ENCODE data around the gene CTDSPL.

CTDSPL gene

DNA sequence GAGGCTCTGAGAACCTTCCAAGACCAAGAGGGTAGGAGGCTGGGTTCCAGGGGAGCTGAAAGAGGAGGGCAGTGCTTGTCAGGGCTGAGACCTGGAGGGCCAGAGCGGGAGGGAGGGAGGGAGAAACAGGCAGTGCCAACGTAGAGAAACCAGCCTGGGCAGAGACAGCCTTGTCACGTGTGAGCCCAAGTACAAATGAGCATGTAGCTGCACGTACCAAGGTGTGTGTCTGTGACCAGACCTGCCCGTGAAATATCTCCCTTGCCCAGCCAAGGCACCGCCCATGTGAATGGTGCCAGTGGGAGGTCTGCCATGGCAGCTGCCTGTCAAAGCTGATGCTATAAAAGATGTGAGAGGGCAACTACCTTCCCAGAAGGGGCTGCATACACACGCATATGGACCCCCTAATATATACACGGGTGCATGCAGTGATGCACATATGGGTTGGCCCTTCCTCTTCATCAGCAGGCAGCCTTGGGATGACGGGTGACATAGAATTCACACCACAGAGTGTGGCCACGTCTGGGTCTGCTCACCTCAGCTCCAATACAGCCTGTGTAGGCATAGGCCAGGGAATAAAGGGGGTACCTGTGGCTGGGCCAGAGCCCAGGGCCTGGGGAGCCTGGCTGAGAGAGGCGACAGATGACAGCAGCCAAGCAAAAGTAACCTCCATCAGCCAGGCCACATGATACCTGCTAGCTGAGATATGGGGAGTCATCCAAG lies 7.8 kb upstream of the CTDSPL start:
- no peak for DNase-seq (ENCODE audit: low read depth, low spot score)

DNA sequence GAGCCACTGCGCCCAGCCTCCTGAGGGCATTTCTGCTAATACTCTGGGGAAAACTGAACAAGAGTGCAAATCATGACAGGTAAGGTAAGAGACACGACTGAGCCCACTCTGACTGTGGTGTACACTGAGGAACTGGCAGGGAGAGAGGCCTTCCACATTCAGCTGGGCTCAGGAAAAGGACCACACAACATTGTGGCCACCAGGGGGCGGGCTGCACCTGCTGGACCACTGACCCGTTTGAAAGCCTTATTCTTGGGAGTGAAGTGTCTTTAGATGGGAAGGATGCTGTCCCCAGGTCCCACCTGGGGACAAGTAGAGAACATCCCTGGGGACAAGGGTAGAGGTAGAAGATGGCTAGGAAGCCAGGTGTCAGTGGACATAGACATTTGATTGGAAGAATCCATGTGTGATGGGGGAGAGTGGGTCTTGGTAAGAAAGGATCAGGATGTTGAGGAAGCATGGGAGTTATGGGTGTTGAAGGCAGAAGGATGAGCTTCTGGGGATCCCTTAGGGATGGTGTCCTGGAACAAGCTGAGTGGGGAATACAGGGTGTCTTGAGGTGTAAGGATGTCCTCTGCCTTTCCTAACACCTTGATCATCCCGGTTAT lies 6.2 kb upstream of the CTDSPL start:
- peak; percentile 88 for DNase-seq (ENCODE audit: low read depth, low spot score)

DNA sequence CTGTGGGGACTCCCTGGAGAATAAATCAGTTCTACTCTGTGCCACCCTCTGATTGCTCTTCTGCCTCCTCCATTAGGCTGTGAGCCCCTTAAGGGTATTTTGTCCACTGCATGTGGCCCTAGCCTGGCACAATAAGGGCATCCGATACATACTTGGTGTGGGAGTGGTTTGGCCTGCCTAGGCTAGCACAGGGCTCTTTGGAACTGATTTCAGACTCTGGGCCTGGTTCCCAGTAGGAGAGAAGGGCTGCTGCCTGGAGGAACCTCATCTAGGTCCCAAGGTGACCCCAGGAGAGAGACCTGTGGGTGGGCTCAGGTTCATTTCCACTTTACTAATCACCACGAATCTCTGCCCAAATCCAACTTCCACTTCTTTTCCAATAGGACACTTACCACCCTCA lies 5.3 kb upstream of the CTDSPL start:
- DNase-seq (ENCODE audit: low read depth, low spot score), result no peak

DNA sequence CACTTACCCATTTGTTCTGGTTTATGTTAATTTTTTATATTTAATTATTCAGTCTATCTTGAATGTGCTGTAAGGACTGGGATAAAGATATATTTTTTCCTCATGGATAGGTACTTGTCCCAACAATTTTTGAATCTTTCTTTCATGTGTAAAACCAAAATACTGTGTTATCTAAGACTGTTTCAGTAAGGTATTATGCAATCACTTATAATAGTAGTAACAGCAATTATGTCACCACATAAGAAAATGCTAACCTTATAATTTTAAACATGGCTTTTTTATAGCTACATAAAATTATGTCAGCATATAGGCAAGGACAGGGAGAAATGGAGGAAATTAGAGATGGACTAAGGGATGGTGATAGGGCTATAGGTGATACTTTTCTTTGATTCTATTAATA lies 2.9 kb upstream of the CTDSPL start:
- DNase-seq (ENCODE audit: low read depth, low spot score), result no peak

DNA sequence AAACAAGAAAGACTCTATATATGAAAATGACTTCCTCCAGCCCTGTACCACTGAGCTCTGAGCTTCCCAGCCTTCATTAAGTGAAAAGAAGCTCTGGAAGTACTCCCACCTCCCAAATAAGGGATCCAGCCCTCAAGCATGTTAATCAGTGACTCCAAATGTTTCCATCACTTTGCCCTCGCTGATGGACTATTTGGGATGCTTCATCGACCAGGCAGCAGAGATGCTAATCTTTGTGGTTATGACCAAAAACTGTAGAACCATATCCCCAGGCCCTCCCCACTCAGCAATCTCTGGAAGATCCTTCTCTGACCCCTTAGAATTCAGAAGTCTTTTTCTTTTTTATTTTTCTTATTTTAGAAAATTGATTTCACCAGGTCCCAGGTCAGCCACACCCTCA lies 2.3 kb upstream of the CTDSPL start:
- no peak for DNase-seq (ENCODE audit: low read depth, low spot score)

DNA sequence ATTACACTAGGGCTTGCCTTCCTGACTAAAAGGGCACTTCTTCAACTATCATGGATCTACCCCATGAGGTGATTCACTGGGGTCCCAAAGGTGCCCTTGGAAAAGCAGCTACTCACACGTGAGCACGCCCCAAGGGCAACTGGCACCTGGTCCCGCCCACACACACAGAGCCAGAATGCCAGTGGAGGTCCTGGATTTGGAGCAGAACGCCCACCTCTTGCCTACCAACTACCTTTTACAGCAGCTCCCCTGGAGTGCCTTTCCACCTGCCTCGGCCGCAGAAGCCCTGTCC lies 1.8 kb upstream of the CTDSPL start:
- DNase-seq (ENCODE audit: low read depth, low spot score), result no peak

DNA sequence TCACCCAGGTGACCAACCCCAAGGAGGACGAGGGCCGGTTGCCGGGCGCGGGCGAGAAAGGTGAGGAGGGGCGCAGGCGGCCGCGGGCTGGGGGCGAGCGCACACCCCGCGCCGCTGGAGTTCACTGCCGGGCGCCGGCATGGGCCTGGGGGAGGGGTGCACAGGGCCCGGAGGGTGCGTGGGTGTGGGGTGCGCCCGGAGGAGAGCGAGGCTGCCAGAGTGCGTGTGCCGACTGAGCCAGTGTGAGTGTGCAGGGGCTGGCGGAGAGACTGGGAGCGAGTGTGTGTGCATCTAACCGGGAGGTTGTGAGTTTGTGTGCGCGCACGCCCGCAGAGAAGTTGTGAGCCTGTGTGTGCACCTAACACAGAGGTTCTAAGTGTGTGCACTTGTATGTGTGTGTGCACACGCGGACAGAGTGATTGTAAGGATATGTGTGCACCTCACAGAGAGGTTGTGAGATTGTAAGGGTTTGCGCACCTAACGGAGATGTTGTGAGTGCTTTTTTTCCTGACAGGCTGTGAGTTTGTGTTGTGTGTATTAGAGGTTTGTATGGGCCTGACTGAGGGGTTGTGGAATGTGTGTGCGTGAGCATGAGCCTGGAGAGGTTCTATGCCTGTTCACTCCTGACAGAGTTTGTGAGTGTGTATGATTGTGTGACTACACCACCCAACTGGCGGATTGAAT lies 681 bp downstream of the CTDSPL start:
- peak; percentile 64 for DNase-seq (ENCODE audit: low read depth, low spot score)

DNA sequence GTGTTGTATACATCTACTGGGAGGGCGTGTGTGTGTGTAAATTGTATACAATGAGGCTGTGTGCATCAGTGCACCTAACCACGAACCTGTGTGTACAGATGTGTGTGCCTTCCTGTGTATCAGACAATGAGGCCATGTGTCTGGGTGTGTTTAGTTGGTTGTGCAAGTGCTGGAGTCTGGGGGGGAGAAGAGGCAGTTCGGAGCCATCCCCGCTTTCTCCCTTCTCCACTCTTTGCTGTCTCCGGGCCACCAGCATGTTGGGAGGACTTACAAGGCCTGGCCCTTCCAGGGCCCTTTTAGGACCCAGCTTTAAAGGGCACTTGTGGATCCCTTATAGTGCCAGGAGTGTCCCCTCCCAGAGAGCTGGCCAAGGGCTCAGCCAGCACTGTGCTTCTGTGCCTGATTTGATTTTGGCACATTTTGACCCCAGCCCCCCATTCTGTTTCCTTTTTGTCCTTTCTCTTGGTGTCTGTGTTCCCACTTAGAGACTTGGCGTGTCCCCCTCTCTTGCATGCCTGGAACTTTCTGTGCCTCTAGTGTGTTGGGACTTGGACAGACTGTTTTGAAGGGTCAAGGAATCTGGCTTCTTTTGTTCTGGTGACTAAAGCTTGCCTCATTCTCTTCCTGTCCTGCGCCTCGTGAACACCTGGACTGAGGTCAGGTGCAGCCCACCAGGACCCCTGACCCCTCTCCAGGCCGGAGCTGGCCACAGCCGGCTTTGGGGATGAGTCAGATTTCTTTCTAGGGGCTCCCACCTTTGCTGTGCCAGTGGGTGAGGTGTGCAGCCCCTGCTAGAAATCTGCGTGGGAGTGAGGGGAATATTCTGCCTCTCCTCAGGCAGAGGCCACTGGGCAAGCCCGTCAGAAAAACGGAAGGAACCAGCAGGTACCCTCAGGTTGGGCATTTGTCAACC lies 1.5 kb downstream of the CTDSPL start:
- DNase-seq (ENCODE audit: low read depth, low spot score), result peak; percentile 32

DNA sequence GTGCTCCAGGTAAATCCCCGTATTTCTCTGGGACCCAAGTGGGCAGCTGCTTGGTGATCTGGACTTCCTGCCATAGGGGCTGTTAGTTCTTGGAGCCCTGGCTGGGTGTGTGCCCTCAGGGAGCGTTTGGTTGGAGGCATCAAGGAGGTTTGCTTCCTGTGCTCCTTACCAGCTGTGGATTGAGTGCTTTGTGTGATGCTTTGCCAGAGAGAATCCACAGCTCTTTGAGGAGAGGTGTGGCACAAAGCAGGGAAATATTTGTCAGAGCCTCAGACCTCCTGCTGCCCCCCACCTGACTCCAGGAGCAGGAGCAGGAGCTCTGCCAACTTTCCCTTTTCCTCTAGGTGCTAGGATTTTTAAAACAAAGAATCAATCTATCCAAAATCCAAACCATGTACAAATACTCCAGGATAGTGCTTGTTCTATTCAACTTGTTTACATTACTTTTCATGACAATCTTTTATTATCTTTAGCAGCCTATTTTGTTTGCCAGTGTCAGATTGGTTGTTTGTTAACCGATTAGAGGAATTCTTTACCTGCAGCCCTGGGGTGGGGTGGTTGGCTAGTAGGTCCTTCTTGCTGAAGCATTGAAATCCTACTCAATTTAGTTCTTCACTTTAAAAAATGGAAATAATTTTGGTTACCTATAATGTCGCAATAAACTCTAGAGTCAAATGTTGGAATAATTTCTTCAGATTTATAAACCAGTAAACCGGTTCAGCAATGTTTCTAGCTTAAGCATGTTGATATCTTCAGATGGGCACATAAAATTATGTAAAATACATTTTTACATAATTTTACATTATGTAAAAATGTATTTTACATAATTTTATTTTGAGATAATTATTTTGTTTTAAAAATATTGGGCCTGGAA lies 2.5 kb downstream of the CTDSPL start:
- DNase-seq (ENCODE audit: low read depth, low spot score), result peak; percentile 12

DNA sequence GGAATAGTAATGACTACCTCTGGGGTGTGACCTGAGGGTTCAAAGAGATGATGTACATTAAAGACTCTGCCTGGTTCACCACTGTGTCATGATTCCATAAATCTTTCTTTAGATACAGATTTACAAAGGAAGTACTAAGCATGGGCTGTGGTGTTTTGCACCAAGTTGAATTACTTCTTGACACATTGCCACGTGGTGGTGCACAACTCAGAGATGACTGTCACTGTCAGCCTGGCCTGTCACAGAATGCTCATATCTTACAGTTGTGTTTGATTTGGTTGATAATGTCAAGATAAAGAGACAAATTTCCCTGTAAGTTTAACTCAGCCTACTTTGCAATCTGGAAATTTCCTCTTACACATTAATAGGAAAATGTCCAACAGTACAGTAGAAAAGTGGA lies 3.2 kb downstream of the CTDSPL start:
- no peak for DNase-seq (ENCODE audit: low read depth, low spot score)

DNA sequence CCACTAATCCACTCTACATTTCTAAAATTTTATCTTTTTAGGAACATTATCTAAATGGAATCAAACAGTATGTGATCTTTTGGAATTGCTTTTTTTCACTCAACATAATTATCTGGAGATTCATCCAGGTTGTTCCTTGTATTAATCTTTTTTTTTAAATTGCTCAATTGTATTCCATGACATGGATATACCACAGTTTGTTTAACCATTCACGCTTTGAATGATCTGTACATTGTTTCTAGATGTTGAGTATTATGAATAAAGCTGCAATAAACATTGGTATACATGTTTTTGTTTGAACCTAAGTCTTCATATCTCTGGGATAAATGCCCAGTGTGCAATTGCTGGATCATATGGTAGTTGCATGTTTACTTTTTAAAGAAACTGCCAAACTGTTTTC lies 5.5 kb downstream of the CTDSPL start:
- no peak for DNase-seq (ENCODE audit: low read depth, low spot score)

DNA sequence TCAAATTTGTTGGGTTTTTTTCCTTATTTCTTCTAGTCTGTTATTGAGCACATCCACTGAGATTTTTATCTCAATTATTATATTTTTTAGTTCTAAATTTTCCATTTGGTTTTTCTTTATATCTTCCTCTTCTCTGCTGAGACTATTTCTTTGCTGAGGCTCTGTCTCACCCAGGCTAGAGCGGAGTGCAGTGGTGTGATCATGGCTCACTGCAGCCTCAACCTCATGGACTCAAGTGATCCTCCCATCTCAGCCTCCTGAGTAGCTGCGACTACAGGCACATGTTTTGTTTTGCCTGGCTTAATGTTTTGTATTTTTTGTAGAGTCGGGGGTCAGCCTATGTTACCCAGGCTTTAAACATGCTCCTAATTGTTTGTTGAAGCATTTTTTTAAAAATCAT lies 10.2 kb downstream of the CTDSPL start:
- DNase-seq (ENCODE audit: low read depth, low spot score), result no peak

DNA sequence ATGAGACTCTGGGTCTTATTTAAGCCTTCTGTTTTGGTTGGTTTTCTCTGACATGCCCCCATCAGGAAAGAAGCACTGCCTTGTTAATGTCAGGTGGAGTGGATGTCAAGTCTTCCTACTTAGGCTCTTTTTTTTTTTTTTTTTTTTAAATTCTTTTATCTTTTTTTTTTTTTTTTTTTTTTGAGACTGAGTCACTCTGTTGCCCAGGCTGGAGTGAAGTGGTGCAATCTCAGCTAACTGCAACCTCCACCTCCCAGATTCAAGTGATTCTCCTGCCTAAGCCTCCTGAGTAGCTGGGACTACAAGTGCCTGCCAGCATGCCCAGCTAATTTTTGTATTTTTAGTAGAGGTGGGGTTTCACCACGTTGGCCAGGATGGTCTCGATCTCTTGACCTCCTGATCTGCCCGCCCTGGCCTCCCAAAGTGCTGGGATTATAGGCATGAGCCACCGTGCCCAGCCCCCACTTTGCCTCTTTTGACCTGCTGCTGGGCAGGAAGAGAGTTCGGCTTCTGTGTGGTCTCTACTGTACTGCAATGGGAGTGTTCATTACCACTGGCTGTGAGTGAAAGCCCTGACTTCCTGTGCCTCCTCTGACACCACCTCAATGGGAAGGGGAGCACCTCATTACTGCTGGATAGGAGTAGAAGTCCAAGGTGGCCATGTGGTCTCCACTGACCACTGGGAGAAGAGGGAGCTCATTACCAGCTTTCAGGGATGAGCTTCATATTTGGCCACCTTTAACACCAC lies 10.9 kb downstream of the CTDSPL start:
- no peak for DNase-seq (ENCODE audit: low read depth, low spot score)

DNA sequence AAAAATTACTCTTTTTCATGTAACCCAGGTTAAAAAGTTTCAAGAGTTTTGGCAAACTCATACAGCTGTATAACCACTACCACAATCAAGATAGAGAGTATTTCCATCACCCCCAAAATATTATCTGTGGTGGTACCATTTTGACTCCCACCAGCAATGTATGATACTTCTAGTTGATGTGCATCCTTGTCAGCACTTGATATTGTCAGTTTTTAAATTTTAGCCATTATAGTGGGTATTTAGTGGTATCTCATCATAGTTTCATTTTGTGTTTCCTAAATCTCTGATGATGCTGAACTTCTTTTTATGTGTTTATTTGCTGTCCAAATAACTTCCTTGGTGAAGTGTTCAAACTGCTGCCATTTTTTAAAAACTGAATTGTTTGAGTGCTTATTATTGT lies 14.6 kb downstream of the CTDSPL start:
- DNase-seq (ENCODE audit: low read depth, low spot score), result no peak

DNA sequence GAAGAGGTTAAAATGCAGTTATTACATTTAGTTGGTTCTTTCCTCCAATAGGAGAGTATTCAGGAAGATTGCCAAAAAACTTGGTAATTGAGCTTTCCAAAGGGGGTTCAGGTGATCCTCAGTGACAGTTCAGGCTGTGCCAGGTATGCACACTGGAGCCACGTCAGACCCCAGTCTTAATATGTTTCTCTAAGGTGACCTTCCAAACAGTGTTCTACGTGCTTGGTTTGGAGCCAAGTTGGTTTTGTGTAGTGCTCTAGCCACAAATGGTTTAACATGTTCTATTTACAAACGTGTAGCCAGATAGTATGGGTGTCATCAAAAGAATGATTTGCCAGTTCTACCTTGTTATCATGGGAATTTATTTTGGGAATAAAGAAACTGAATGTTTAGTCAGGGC lies 21.0 kb downstream of the CTDSPL start:
- no peak for DNase-seq (ENCODE audit: low read depth, low spot score)

DNA sequence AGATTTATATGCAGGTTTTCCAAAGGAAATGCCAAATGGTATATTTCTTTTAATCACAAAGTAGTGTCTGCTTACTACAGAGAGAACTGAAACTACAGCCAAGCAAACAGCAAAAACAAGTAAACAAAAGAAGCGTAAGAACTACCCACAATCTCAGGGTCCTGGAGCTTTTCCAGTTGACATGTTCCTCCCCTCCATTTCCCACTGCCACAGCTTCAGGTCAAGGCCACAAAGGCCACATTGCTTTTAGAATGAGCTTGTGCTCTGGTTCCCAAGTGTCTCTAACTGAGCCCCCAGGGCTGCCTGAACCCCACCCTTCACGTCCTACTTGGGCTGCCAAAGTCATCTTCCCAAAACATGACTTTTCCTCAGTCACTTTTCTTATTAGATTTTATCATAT lies 24.1 kb downstream of the CTDSPL start:
- DNase-seq (ENCODE audit: low read depth, low spot score), result no peak

DNA sequence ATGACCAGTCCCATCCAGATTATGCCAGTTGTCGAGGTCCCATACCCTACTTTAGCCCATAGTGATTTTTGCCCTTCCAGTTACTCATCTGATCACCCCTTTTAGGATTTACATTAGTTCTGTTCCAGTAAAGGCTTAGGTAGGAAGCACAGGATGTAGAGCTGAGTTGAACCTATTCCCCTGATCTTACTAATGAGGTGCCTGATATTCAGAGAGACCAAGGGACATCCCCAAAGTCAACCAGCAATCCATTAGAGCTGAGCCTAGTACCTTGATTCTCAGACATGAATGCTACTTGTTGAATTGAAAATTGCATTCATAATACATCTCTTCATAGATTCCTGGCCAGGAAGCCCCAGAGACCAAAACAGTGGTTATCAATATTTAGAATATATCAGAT lies 24.7 kb downstream of the CTDSPL start:
- DNase-seq (ENCODE audit: low read depth, low spot score), result no peak

DNA sequence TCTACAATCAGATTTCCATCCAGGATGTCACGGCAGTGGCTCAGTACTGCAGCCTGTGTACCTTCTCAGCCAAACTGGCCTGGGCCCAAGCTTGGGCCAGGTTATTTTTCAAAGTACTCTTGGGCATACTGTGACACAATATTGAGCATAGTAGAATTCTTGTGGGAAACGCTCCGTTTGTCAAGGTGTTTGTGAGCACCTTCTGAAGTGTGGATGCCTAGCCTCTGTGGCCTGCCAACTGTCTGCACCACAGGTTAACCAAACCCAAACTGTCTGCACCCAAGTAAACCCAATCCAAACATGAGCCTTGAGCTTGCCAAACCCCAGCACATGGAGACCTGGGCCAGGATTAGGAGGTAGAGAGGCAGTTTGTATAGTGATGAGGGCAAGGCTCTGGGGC lies 25.4 kb downstream of the CTDSPL start:
- DNase-seq (ENCODE audit: low read depth, low spot score), result peak; percentile 30

DNA sequence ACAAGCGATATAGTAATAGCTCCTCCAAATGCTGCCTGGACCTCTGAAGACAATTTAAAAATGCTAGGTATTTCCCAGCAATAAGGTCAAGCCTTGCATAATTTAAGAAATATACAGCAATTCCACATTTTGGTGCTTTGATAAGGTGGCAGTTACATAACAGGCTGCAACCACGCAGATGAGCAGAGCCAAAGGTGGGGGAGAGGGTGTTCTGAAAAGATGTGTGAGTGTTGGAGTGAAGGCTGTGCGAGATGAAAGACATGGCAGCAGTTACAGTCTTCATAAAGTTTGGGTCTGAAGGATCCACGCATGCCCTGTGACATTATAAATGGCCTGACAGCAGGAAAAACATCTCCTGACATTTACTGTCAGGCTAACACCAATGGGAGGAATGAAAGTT lies 26.1 kb downstream of the CTDSPL start:
- DNase-seq (ENCODE audit: low read depth, low spot score), result no peak

DNA sequence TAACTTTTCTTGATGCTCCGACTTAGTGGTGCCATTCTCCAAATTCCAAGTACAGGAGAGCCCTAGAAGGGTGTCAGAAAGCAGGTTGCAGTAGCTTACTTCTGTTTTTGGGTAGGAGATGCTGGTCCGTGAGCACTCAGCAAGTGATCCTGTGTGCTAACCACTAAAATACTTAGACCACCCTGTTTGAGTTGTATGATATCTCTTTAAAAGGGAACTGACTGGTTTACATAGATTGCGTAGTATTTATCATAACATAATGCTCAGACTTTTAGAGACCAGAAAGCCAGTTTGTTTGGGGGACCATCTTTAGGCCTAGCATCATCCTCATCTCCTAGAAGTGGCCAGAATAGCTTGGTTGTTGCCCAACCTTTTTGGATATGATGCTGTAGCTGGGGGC lies 26.7 kb downstream of the CTDSPL start:
- DNase-seq (ENCODE audit: low read depth, low spot score), result no peak

DNA sequence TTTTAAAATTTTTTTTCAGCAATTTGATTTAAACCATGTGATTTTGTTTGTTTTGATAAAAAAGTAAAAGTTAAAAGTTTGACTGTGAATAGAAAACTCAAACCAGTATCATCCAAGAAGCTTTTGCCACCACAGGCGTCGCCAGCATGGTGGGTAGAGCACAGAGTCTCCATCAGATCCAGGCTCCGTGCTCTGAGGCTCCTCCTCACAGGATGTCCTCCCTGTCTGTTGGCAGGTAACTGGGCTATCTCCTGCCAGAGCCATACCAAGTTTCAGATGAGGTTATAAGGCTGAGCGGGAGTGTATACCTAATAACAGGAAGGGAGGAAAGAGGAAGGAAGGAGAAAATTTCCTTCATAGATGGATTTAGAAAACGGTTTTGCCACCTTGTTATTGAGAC lies 28.8 kb downstream of the CTDSPL start:
- DNase-seq (ENCODE audit: low read depth, low spot score), result no peak

Data from astrocyte of the hippocampus (primary cell).